Subcutaneous adipose tissue (tissue), 4 donors: ENCODE data around the gene GIT1. TPM values are rescaled to one million over a fixed set of nuclear protein-coding genes. Genes with fewer than 3 reads are reported as not detected.

ENCODE experiments used
- total RNA-seq, 4 donors: library from RNA; depleted of rRNA; stranded (reverse); fragments of >200 nt; gene quantifications; one replicate each; pipeline ENCODE4 v1.1.0, GENCODE V29; 2016
- TF ChIP-seq, protein P1 (sequence below): fragments of 450-650 bp; IDR thresholded peaks from one replicate; pipeline ENCODE4 v1.5.1; 2016; ENCODE audit warnings: low read depth, mild to moderate bottlenecking, control low read depth, antibody characterized with exemption, moderate library complexity

The GIT1 gene
- total RNA-seq, 4 donors from 2014 or later, result 19.5 to 62.9 (median 30.8) TPM

- TF ChIP-seq, protein P1, sequence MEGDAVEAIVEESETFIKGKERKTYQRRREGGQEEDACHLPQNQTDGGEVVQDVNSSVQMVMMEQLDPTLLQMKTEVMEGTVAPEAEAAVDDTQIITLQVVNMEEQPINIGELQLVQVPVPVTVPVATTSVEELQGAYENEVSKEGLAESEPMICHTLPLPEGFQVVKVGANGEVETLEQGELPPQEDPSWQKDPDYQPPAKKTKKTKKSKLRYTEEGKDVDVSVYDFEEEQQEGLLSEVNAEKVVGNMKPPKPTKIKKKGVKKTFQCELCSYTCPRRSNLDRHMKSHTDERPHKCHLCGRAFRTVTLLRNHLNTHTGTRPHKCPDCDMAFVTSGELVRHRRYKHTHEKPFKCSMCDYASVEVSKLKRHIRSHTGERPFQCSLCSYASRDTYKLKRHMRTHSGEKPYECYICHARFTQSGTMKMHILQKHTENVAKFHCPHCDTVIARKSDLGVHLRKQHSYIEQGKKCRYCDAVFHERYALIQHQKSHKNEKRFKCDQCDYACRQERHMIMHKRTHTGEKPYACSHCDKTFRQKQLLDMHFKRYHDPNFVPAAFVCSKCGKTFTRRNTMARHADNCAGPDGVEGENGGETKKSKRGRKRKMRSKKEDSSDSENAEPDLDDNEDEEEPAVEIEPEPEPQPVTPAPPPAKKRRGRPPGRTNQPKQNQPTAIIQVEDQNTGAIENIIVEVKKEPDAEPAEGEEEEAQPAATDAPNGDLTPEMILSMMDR, result no peak
These were observed 35.7 kb upstream of the GIT1 start for GRCh38 chr17:29625037-29625750.

GRCh38 chr17:29624586-29624985 is 35.1 kb upstream of the GIT1 start:
- TF ChIP-seq, protein P1, result no peak

- TF ChIP-seq, protein P1, result no peak
These were observed 33.8 kb upstream of the GIT1 start for GRCh38 chr17:29623283-29623647.

- TF ChIP-seq, protein P1, result no peak
These were observed 33.2 kb upstream of the GIT1 start, which contains the start of gene CORO6 for GRCh38 chr17:29622337-29623282. CORO6 (minus strand) TSS chr17:29622912; CDS start chr17:29621421, 1,491 bp downstream.

DNA sequence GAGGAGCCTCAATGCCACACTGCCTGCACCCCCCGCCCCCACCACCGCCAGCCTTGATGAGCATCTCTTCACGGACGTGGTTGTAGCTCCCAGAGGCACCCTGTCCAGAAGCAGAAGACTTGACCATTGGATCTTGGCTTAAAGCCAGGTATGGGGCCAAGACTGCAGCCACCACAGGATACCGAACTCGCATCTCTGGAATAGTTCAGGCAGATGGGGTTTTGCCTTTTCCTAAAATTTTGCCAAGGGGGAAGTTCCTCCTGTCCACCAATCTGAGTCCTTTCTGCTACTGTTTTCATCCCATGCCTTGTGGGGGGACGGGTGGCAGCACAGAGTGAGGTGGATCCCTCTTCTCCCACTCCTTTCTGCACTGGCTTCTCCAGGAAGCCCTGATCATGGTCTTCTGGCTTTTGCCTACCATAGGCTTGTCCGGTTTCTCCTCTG is 32.3 kb upstream of the GIT1 start:
- TF ChIP-seq, protein P1, result no peak

DNA sequence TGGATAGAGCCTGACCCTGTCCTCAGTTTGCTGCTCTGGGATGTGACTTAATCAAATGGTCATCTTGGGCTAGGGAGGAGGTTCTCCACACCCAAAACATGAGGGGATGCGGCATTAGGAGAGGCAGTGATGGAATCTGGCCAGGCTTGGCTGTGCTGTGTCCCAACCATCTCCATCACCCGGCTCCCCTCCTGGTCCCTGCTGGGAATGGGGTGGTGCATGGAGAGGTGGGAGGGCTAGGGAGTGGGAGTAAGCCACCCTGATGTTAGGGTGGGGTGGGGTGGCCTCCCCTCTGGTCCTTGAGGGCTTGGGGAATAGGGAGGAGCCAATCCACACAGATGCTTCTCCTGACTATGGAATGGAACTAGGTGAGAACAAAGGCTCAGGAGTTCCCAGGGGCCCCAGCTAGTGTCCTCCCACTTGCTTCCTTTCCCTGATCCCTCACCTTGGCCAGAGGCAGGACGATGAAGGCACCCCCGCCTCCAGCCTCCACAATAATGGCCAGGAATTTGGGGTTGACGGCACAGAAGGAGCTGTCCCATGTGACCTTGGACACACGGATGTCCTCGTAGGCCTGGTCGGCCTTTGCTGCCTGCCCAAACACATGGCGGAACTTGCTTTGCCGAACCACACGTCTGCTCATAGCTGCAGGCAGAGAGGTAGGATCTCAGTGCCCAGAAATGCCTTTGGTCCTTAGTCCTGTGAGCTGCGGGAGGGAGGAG is 31.5 kb upstream of the GIT1 start:
- TF ChIP-seq, protein P1, result no peak
